B cell (primary cell): ENCODE results near the gene CBLN3. TPM values are rescaled to one million over a fixed set of nuclear protein-coding genes. Genes with fewer than 3 reads are reported as not detected.

Experiments
- ATAC-seq: fragments of 200-7000 bp; cut with Tn5 transposase; one replicate; pipeline ENCODE4 v1.10.0; 2021; ENCODE audit warnings: low read depth, mild to moderate bottlenecking, moderate number of reproducible peaks, moderate library complexity
- CTCF ChIA-PET: fragments of 350-600 bp; sonication (Branson Sonifier 250); formaldehyde crosslinking; loops from one replicate; lab custom pipeline; 2021; ENCODE audit warnings: antibody characterized with exemption, inconsistent platforms; lab: Charles Lee
- POLR2A ChIA-PET: fragments of 350-600 bp; sonication (Branson Sonifier 250); formaldehyde crosslinking; loops from one replicate; lab custom pipeline; 2021; ENCODE audit warnings: antibody characterized with exemption; lab: Charles Lee
- DNase-seq: peaks from one replicate; pipeline ENCODE4 v3.0.0; 2013
- H2AFZ ChIP-seq: 2 replicates; pipeline ENCODE4 v1.6.1; 2012; ENCODE audit warnings: mild to moderate bottlenecking, low read depth, low read length; ENCODE audit not compliant: insufficient read depth, poor library complexity, severe bottlenecking
- H3K27ac ChIP-seq, 2 donors: 1 replicate in 1 of 2; 2 replicates in 1 of 2; pipeline ENCODE4 v1.5.1; 2012 to 2013; ENCODE audit warnings: low read length in 2 of 2, mild to moderate bottlenecking in 2 of 2, moderate library complexity in 1 of 2
- H3K27me3 ChIP-seq, 4 experiments: fragments of 200-600 bp in 1 of 4; sonication (generic) in 1 of 4; replicated peaks in 1 of 4; 1 replicate in 2 of 4; 2 replicates in 2 of 4; pipeline versions ENCODE4 v1.6.1 to v1.7.0; 2013 to 2016; ENCODE audit warnings: low read length in 3 of 4, mild to moderate bottlenecking in 2 of 4, mixed read lengths in 1 of 4, moderate library complexity in 1 of 4; ENCODE audit not compliant: insufficient read depth in 4 of 4, control insufficient read depth in 3 of 4; ENCODE audit errors: control extremely low read depth in 1 of 4
- H3K36me3 ChIP-seq, 2 experiments: replicated peaks in 1 of 2; 1 replicate in 1 of 2; 2 replicates in 1 of 2; pipeline versions ENCODE4 v1.6.1 to v1.7.1; 2013; ENCODE audit warnings: low read length in 1 of 2; ENCODE audit not compliant: insufficient read depth in 2 of 2, control insufficient read depth in 1 of 2; ENCODE audit errors: control extremely low read depth in 1 of 2, extremely low read depth in 1 of 2
- H3K4me1 ChIP-seq, 2 donors: fragments of 200-600 bp in 1 of 2; sonication (generic) in 1 of 2; 1 replicate in 1 of 2; 2 replicates in 1 of 2; pipeline versions ENCODE4 v1.5.1 to v1.6.1; 2013 to 2017; ENCODE audit warnings: low read length in 2 of 2; ENCODE audit not compliant: control insufficient read depth in 2 of 2, insufficient read depth in 2 of 2
- H3K4me2 ChIP-seq: replicated peaks from 2 replicates; pipeline ENCODE3; 2012; ENCODE audit warnings: mild to moderate bottlenecking, low read depth, low read length; ENCODE audit not compliant: poor library complexity, severe bottlenecking
- H3K4me3 ChIP-seq, 5 experiments: fragments of 200-600 bp in 1 of 5; sonication (generic) in 1 of 5; 1 replicate in 3 of 5; 2 replicates in 2 of 5; pipeline versions ENCODE4 v1.5.1 to v1.7.0; 2011 to 2016; ENCODE audit warnings: low read length in 4 of 5, mild to moderate bottlenecking in 4 of 5, low read depth in 2 of 5, control low read depth in 1 of 5, moderate library complexity in 1 of 5; ENCODE audit not compliant: insufficient read depth in 1 of 5; ENCODE audit errors: control extremely low read depth in 1 of 5, extremely low read depth in 1 of 5
- H3K79me2 ChIP-seq: fragments of 200-600 bp; sonication (generic); one replicate; pipeline ENCODE4 v1.6.0; 2016; ENCODE audit warnings: low read length; ENCODE audit not compliant: control insufficient read depth, insufficient read depth
- H3K9ac ChIP-seq: fragments of 200-600 bp; sonication (generic); 2 replicates; pipeline ENCODE4 v1.6.1; 2017; ENCODE audit warnings: mild to moderate bottlenecking, low read length, moderate library complexity
- H3K9me3 ChIP-seq, 3 donors: one replicate each; pipeline versions ENCODE4 v1.6.1 to v1.7.1; 2013; ENCODE audit warnings: low read length in 2 of 3; ENCODE audit not compliant: control insufficient read depth in 2 of 3, insufficient read depth in 1 of 3; ENCODE audit errors: control extremely low read depth in 1 of 3
- H4K20me1 ChIP-seq: 2 replicates; pipeline ENCODE4 v1.6.0; 2012; ENCODE audit warnings: mild to moderate bottlenecking, low read length; ENCODE audit not compliant: insufficient read depth, control insufficient read depth, poor library complexity, severe bottlenecking
- H3K27ac Mint-ChIP-seq: one replicate; pipeline ENCODE4 v1.8.0; 2021; ENCODE audit warnings: mixed read lengths
- H3K27me3 Mint-ChIP-seq: one replicate; pipeline ENCODE4 v1.8.0; 2021; ENCODE audit warnings: mixed read lengths
- H3K4me1 Mint-ChIP-seq: one replicate; pipeline ENCODE4 v1.8.0; 2021; ENCODE audit warnings: mixed read lengths
- H3K4me3 Mint-ChIP-seq: one replicate; pipeline ENCODE4 v1.8.0; 2021; ENCODE audit warnings: mixed read lengths
- H3K9me3 Mint-ChIP-seq: one replicate; pipeline ENCODE4 v1.8.0; 2022; ENCODE audit warnings: mixed read lengths; ENCODE audit not compliant: insufficient read depth
- EZH2 ChIP-seq: IDR thresholded peaks from 2 replicates; pipeline ENCODE4 v1.6.1; 2012; ENCODE audit warnings: borderline replicate concordance, low read depth, mild to moderate bottlenecking, moderate library complexity, low read length; ENCODE audit not compliant: insufficient read depth, poor library complexity, severe bottlenecking
- WGBS: methylation state at CpG from one replicate; pipeline ENCODE4 v1.1.5; 2013; ENCODE audit warnings: missing lambda C conversion rate; ENCODE audit not compliant: insufficient coverage; 5-methylcytosine and 5-hydroxymethylcytosine counted together
- intact Hi-C: fragments of 100-400 bp; cut with micrococcal nuclease; formaldehyde crosslinking; loops from one replicate; pipeline ENCODE4 v1.10.0; 2022
- polyA plus RNA-seq: library from polyadenylated mRNA; depleted of rRNA; stranded (reverse); fragments of >200 nt; gene quantifications from 2 replicates; pipeline ENCODE4 v1.2.3, GENCODE V29; 2012
- total RNA-seq, 2 donors: library from RNA; stranded (reverse); fragments of 120-200 nt in 1 of 2; gene quantifications; 1 replicate in 1 of 2; 2 replicates in 1 of 2; pipeline versions ENCODE4 v1.2.3 to v1.2.4, GENCODE V29; 2013 to 2022
- TF ChIP-seq, protein P1 (sequence below): fragments of 200-600 bp; IDR thresholded peaks from one replicate; pipeline ENCODE4 v1.8.0; 2022; ENCODE audit warnings: antibody characterized with exemption, mild to moderate bottlenecking

The CBLN3 gene
- total and polyA plus RNA-seq, 2 donors (not counting 1 experiment from before 2014, with no cell fraction given) = 35.0 to 134 TPM

DNA sequence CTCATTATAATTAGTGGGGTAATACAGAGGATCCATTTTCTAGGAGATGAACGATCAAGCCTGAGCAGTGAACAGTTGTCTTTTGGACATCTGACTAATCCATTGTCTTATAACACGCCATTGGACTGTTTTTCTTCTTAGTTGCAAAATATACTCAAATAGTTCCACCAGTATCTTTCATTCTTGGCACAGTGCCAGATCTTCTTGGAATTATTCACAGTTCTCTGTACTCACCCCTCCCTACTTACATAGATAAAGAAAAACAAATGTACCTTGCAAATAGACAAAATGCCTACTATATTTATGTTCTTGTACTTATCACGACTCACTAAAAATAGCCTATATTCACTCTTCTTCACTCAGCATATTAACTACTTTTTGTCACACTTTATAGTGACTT is 3.8 kb downstream of the CBLN3 start:
- no peak overlapping the region for H2AFZ ChIP-seq
- H3K4me3 ChIP-seq = no peak overlapping the region
- H3K4me1 Mint-ChIP-seq = peaks cover 13% of the 10 kb centered on the region
- TF ChIP-seq, protein P1, sequence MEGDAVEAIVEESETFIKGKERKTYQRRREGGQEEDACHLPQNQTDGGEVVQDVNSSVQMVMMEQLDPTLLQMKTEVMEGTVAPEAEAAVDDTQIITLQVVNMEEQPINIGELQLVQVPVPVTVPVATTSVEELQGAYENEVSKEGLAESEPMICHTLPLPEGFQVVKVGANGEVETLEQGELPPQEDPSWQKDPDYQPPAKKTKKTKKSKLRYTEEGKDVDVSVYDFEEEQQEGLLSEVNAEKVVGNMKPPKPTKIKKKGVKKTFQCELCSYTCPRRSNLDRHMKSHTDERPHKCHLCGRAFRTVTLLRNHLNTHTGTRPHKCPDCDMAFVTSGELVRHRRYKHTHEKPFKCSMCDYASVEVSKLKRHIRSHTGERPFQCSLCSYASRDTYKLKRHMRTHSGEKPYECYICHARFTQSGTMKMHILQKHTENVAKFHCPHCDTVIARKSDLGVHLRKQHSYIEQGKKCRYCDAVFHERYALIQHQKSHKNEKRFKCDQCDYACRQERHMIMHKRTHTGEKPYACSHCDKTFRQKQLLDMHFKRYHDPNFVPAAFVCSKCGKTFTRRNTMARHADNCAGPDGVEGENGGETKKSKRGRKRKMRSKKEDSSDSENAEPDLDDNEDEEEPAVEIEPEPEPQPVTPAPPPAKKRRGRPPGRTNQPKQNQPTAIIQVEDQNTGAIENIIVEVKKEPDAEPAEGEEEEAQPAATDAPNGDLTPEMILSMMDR = no peak
- no peak for TF ChIP-seq EZH2
- H3K9me3 ChIP-seq = no peaks in the 10 kb centered on the region
- intact Hi-C loops = no loop called here
- H3K27me3 ChIP-seq = peaks cover 0 to 3% (median 0%) of the 10 kb centered on the region in 4 experiments
- peaks cover 5% of the 10 kb centered on the region for H3K27me3 Mint-ChIP-seq
- no peak overlapping the region for H3K9ac ChIP-seq
- H3K79me2 ChIP-seq = peaks cover 23% of the 10 kb centered on the region
- H3K27ac ChIP-seq = no peak overlapping the region
- peaks cover 16 to 30% of the 10 kb centered on the region in 2 donors for H3K4me1 ChIP-seq
- H3K36me3 ChIP-seq = no peaks in the 10 kb centered on the region
- DNase-seq (no peak), ATAC-seq (no peak)
- no peak overlapping the region for H3K4me2 ChIP-seq
- 100% methylated on average over 1 of the region's 3 CpGs for WGBS
- no peaks in the 10 kb centered on the region for H3K9me3 Mint-ChIP-seq
- no peaks in the 10 kb centered on the region for H4K20me1 ChIP-seq
- CTCF ChIA-PET = interaction anchor here (1.2 to 17.4 kb wide), 5 partner anchors 10 to 91 kb away, joined by 3 to 650 read pairs (median 21); partner anchors contain the start of genes ADCY4 and RIPK3
- no peak overlapping the region for H3K27ac Mint-ChIP-seq
- H3K4me3 Mint-ChIP-seq = no peak overlapping the region
- POLR2A ChIA-PET = no interaction called here

DNA sequence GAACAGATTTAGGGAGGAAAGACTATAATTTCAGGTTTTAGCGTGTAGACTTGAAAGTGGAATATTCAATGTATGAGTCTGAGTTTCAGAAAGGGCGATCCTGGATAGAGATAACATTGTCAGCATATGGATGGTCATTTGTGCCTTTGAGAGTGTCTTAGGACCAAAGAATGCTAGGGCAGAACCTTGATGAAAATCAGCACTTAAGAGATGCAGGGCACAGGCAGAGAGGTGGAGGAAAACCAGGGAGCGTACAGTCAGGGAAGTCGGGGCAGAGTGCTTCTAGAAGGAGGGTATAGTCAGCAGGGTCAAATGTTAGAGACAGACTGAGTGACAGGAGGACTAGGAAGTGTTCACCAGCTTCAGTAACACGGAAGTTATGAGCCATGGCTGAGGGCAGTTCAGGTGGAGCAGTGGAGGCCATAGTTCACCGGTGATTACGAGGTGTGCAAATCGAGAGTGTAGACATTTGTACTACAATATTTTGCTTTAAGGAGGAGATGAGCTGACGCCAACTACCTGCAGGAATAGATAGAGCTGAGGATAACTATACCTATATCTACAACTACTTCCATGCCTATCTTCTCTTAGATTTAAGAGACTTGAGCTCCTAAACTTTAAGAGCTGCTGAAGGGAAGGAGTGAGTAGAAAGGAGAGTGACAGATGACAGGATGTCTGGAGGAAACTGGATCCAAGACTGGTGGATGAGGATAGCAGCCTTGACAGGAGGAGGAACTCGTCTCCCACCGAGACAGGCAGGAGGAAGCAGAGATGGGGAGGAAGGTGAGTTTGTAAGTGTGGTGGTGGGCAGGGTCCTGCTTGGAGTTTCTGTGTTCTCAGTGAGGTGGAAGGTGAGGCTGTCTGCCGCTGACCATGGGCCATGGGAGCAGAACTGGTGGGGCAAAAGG is 6.5 kb downstream of the CBLN3 start:
- Histone ChIP-seq H3K27ac (no peak overlapping the region), H4K20me1 (no peaks in the 10 kb centered on the region), H3K4me3 (no peak overlapping the region), H3K27me3 (peaks cover 0 to 21% (median 5%) of the 10 kb centered on the region in 4 experiments), H3K36me3 (no peaks in the 10 kb centered on the region), H3K9ac (no peak overlapping the region), H2AFZ (peak overlapping the region; percentile 40), H3K79me2 (peaks cover 4% of the 10 kb centered on the region), H3K4me1 (peaks cover 7 to 19% of the 10 kb centered on the region in 2 donors), H3K9me3 (no peaks in the 10 kb centered on the region), H3K4me2 (no peak overlapping the region)
- no peak for DNase-seq
- no peak for ATAC-seq
- CTCF ChIA-PET = interaction anchor here (0.7 to 17.4 kb wide), 7 partner anchors 9 to 1079 kb away, joined by 3 to 650 read pairs (median 13); partner anchors contain the start of genes ADCY4, CIDEB and RIPK3
- H3K27ac Mint-ChIP-seq = no peak overlapping the region
- TF ChIP-seq EZH2 = no peak
- TF ChIP-seq, protein P1 = no peak
- no peaks in the 10 kb centered on the region for H3K9me3 Mint-ChIP-seq
- H3K27me3 Mint-ChIP-seq = peaks cover 16% of the 10 kb centered on the region
- intact Hi-C loops = no loop called here
- H3K4me3 Mint-ChIP-seq = no peak overlapping the region
- POLR2A ChIA-PET = no interaction called here
- 50% methylated on average over 9 of the region's 12 CpGs for WGBS
- peaks cover 5% of the 10 kb centered on the region for H3K4me1 Mint-ChIP-seq
